ENCODE measurements around the gene ANKLE1. TPM values are rescaled to one million over a fixed set of nuclear protein-coding genes. Genes with fewer than 3 reads are reported as not detected.

Gene ANKLE1
- total and polyA plus RNA-seq, 10 of the 15 experiments (the other 5 are each of a cell fraction or from before 2014, with no cell fraction given), result 2.2 to 17.9 (median 10.9) TPM

DNA sequence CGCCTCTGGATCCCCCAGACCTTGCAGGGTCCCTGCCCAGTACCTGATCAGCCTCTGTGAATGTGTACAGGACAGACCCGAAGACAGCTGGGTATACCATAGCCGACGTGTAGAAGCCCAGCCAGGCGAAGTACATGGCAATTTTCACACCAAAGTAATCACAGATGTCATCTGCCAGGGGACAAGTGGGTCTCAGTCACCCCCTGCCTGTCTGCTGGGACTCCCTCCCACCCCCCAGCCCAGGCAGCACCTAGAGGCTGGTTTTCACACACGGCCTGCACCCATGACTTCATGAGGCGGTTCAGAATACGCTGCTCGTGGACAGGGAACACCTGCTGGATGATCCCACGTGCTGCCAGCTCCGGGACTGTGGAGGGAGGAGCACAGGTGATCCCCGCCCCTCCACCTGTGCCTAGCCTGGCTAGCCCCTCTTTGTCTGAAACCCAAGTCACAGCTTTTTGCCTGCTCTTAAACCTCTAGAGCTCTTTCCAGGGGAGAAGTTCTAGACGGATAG is 49.4 kb downstream of the ANKLE1 start (continued):
- TF ChIP-seq, protein P1, sequence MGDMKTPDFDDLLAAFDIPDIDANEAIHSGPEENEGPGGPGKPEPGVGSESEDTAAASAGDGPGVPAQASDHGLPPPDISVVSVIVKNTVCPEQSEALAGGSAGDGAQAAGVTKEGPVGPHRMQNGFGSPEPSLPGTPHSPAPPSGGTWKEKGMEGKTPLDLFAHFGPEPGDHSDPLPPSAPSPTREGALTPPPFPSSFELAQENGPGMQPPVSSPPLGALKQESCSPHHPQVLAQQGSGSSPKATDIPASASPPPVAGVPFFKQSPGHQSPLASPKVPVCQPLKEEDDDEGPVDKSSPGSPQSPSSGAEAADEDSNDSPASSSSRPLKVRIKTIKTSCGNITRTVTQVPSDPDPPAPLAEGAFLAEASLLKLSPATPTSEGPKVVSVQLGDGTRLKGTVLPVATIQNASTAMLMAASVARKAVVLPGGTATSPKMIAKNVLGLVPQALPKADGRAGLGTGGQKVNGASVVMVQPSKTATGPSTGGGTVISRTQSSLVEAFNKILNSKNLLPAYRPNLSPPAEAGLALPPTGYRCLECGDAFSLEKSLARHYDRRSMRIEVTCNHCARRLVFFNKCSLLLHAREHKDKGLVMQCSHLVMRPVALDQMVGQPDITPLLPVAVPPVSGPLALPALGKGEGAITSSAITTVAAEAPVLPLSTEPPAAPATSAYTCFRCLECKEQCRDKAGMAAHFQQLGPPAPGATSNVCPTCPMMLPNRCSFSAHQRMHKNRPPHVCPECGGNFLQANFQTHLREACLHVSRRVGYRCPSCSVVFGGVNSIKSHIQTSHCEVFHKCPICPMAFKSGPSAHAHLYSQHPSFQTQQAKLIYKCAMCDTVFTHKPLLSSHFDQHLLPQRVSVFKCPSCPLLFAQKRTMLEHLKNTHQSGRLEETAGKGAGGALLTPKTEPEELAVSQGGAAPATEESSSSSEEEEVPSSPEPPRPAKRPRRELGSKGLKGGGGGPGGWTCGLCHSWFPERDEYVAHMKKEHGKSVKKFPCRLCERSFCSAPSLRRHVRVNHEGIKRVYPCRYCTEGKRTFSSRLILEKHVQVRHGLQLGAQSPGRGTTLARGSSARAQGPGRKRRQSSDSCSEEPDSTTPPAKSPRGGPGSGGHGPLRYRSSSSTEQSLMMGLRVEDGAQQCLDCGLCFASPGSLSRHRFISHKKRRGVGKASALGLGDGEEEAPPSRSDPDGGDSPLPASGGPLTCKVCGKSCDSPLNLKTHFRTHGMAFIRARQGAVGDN (IDR thresholded peaks at IDR 0.05), result no peak
- TF ChIP-seq EGR1 (IDR thresholded peaks at IDR 0.05; ENCODE audit: borderline replicate concordance in 1 of 2, low read depth in 2 of 2, low read length in 2 of 2) (no peak), ASH2L (IDR thresholded peaks at IDR 0.05; ENCODE audit: borderline replicate concordance, low read depth) (no peak), TBL1XR1 (IDR thresholded peaks at IDR 0.05; ENCODE audit: low read depth, low read length) (no peak), BACH1 (IDR thresholded peaks at IDR 0.05; ENCODE audit: borderline replicate concordance) (no peak), GABPA (IDR thresholded peaks at IDR 0.05; ENCODE audit: low read depth) (no peak), SUPT20H (IDR thresholded peaks at IDR 0.05; ENCODE audit: borderline replicate concordance, control insufficient read depth, low read depth, low read length) (no peak), SIX5 (IDR thresholded peaks at IDR 0.05; ENCODE audit: low read depth, low read length, severe bottlenecking) (no peak), PAX5 (IDR thresholded peaks at IDR 0.05; ENCODE audit: borderline replicate concordance, low read depth, low read length) (no peak)

All from GM12878 (cell line).